RPMI8226 (cell line): Measurements from ENCODE around the gene MEX3D.
"Not testable (repeated sequence)": the region's sequence is repeated elsewhere in the genome, so short reads cannot be mapped to it uniquely, and the experiment has no call there.

Experiments used
- DNase-seq: peaks from one replicate; pipeline ENCODE4 v3.0.0-alpha.2; 2015

Gene MEX3D

DNA sequence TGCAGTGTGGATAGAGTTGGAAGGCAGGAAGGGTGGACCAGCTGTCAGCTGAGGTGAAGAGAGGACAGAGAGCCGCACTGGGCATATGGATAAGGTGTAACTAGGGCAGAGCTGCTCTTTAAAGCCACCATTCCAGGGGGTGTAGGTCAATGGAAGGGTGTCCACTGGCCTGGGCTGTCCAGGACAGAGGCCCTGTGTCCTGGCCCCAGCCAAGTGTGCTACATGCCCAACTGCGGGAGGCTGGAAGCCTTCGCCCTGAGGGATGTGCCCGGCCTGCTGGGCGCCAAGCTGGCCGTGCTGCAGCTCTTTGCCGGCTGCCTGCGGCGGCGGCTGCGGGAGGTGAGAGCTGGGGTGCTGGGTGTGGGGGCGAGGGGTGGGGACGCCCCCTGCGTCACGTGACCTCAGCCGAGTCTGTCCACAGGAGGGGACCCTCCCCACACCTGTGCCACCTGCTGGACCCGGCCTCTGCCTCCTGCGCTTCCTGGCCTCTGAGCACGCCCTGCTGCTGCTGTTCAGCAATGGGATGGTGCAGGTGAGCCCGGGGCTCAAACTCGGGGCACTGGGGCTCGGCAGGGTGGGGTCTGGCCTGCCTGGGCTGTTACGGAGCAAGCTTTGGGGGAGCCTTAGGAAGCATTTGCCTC lies 34.5 kb downstream of the MEX3D start:
- no peak for DNase-seq

DNA sequence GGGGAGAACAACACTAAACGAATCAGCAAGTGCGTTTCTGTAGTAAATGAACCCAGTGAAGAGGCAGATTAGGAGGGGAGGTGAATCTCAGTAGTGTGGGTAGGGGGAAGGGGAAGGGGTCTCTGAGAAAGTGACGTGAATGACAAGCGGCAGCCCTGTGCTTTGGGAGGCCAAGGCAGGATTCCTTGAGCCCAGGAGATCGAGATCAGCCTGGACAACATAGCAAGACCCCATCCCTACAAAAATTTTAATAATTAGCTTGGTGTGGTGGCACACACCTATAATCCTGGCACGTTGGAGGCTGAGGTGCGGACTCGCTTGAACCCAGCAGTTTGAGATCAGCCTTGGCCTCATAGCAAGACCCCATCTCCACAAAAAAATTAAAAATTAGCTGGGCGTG lies 36.1 kb downstream of the MEX3D start:
- DNase-seq: no peak

GRCh38 chr19:1531587-1531986 lies 36.5 kb downstream of the MEX3D start:
- DNase-seq: no peak

GRCh38 chr19:1530856-1531255 lies 37.3 kb downstream of the MEX3D start:
- DNase-seq: not testable (repeated sequence)

- DNase-seq: no peak
These were observed 38.7 kb downstream of the MEX3D start for GRCh38 chr19:1529430-1529816.

DNA sequence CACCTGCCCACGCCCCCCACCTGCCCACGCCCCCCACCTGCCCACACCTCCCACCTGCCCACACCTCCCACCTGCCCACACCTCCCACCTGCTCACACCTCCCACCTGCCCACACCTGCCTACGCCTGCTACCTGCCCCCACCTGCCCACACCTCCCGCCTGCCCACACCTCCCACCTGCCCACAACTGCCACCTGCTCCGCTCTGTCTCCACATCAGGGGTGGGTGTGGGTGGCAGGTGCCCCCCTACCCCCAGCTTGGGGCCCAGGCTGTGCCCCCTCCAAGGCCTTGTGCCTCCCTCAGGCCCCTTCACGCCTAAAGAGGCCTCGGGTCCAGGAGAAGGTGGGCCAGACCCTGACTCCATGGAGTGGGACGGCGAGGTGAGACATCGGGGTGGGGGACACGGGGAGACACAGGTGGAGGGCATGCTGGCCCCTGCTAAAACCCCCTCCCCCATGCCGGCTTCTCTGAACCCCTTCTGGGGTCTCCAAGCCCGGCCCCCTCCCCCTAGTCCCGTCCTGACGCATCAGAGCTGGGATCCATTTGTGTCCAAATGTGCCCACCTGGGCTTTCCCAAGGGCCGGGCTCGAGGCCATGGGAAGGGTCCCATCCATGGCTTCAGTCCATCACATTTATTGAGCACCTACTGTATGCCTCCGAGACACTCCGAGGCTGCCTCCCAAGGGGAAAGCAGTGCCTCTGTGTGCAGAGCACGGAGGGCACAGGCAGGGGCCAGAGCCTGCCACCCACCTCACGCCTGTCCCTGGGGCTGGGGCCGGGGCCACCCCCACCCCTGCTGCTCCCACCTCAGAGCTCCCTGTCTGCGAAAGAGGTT lies 39.3 kb downstream of the MEX3D start:
- DNase-seq: no peak

DNA sequence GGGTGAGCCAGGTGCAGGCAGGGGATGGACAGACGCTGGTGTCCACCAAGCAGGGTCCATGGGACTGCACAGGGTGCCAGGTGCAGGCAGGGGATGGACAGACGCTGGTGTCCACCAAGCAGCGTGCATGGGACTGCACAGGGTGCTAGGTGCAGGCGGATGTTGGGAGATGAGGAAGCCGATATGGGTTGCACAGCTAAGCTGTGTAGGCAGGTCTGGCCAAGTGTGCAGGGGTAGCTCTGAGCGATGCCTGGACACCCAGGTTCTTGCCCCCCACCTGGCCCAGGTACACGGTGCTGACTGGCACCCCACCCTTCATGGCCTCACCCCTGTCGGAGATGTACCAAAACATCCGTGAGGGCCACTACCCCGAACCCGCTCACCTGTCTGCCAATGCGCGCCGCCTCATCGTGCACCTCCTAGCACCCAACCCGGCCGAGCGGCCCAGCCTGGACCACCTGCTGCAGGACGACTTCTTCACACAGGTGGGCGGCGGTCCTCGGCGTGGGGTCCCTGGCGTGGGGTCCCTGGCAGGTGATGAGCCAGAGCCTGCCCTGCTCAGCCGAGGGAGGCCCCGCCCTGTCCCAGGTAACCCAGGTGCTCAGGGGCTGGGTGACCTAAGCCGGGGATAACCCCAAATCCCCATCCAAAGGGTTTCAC lies 40.3 kb downstream of the MEX3D start:
- DNase-seq: no peak

GRCh38 chr19:1526979-1527649 lies 41.0 kb downstream of the MEX3D start:
- DNase-seq: no peak

DNA sequence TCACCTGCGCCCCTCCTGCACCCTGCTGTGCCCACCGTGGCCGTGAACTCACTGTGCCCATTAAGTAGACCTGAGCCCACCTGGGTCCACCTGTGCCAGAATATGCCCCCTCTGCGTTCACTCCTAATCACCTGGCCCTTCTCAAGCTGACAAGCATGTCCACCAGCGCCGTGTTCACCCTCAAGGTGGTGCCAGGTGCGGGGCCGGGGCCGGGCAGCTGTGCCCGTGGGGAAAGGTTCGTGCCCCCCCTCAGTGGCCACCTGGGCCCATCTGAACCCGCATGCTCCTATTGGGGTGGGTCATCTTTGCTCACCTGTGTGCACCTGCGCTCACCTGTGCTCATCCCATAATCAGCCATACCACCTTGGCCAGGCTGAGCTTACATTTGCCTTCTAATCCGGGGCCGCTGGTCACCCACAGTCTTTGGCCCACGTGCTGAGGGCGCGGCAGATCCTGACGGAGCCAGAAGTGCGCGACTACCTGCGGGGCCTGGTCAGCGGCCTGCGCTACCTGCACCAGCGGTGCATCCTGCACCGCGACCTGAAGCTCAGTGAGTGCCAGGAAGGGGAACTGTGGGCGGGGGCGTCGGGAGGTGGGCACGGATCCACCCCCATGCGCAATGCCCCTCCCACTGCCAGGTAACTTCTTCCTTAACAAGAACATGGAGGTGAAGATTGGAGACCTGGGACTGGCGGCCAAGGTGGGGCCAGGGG lies 41.9 kb downstream of the MEX3D start:
- no peak for DNase-seq

DNA sequence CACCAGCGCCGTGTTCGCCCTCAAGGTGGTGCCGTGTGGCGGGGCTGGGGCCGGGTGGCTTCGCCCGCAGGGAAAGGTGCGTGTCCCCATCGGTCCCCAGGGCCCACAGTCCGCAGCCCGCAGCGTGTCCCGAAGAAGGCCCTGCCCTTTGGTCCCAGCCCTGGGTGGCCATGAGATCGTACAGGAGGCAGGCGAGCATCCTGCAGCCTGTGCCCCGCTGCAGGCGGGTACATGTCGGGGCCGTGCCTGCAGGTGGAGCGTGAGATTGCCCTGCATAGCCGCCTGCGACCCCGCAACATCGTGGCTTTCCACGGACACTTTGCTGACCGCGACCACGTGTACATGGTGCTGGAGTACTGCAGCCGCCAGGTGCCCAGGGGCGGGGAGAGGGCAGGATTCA lies 42.8 kb downstream of the MEX3D start:
- DNase-seq: no peak

DNA sequence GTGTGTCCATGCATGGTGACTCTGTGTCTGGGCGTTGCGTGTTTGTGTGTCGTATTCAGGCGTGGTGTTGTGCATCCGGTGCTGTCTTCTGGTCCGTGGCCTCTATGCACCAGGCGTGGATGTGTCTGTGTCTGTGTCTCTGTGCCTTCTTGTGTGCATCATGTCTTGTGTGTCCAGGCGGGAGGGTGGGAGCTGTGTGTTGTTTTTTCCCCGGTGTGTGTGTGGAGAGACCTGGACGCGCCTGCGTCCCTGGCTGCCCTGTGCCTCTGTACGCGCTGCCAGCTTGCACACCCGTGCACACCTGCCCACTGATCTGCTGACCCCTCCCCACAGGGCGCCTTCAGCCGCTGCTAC lies 43.2 kb downstream of the MEX3D start:
- DNase-seq: no peak

DNA sequence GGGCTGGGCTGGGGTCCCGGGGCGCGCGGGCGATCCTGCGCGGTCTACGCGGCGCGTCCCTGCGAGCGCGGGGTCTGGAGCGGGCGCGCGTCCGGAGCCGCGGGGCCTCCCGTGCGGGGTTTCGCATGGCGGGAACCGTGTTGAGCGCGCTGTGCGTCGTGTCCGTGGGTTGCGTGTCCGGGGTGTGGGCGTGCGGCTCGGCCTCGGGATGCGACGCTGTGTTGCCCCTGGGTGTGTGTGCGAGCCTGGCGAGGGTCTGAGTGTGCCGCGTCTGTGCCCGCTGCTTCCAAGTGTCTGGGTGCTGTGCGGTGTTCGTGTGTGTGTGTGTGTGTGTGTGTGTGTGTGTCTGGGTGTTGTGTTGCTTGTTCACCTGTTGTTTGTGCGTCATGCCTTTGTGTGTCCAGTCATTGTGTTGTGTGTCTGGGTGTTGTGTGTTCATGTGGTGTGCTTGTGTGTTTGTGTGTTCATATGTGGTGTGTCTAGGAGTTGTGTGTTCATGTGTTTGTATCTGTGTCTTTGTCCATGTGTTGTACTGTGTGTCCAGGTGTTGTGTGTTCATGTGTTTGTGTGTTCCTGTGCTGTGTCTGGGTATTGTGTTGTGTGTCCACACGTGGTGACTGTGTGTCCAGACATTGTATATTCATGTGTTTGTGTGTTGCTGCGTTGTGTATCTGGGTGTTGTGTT lies 43.7 kb downstream of the MEX3D start:
- DNase-seq: no peak

DNA sequence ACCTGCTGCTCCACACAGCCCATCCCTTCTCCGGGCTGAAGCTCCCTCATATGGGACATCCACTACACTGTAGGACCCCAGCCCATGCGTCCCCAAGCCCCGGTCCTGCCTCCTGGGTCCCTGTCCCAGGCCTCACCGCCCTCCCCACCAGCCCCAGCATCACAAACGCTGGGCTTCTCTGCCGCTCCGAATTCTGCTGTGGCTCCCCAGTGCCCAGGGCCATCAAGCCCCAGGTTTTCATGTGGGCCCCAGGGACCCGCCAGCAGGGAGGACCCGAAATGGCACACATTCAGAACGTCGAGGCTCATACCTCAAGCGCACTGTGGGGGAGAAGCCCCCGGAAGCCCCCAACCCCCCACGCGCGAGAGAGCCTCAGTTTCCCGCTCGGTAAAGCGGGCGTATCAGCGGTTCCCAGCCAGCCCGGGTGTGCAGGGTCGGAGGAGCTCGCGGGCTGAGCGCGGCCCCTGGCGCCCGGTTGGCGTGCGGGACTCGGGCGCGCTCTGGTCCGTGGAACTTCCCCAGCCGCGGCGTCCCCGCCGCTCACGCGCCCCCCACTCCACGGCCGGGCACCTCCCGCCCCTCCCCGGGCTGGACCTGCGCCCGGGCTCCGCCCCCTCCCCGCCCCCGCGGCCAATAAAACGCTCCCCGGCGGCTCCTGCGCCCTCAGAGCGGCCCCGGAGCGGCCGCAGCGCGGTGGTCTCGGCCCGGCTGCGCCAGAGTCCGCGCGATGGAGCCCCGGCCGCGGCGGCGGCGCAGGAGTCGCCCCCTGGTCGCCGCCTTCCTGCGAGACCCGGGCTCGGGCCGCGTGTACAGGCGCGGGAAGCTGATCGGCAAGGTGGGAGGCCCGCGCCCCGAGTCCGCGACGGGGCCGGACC lies 44.5 kb downstream of the MEX3D start, which contains the start of gene PLK5:
TSS of gene PLK5 (plus strand) at position 666 of the 875 bp plus-strand sequence. CDS start 2,920 bp downstream, outside the sequence.
- DNase-seq: no peak

DNA sequence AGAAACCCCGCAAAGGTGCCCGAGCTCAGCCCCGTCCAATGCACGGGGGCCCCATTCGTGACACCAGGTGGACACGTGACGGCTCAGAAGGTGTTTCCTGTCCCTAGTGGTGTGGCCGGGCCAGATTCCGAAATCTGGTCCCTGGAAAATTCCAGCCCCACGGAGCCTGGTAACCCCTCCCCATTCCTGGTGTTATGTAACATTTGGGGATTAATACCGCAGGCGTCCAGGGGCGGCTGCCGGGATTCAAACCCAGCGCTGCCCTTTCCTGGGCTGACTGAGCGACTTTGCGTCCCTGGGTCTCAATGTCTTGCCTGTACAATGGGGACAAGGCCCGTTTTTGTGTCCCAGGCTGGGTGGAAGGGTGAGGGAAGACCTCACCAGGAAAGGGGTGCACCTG lies 45.3 kb downstream of the MEX3D start:
- no peak for DNase-seq

- DNase-seq: no peak
These were observed 46.1 kb downstream of the MEX3D start for GRCh38 chr19:1522061-1522460.

DNA sequence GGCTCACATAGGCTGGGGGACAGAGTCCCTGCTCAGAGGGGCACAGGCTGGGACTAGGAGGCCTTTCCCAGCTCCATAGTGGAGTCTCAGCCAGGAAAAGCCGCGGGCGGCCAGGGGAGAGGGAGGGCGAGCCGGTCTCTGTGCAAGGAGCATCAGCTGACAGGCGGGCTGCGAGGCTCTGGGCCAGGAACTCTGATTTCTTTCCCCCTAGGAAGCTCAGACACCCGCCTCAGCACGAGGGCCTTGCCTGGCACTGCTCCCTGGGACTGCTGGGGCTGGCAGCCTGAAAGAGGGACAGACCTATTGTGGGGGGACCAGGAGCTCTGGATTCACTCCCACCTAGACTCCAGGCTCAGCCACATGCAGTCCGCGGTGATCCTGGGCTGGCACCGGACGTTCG lies 46.5 kb downstream of the MEX3D start:
- no peak for DNase-seq

- peak; percentile 93 for DNase-seq
These were observed 47.8 kb downstream of the MEX3D start for GRCh38 chr19:1520203-1520780.

GRCh38 chr19:1519802-1520201 lies 48.3 kb downstream of the MEX3D start:
- DNase-seq: not testable (repeated sequence)

GRCh38 chr19:1518471-1518870 lies 49.7 kb downstream of the MEX3D start:
- DNase-seq: no peak

- no peak for DNase-seq
These were observed 51.8 kb downstream of the MEX3D start for GRCh38 chr19:1516395-1516753.
